B cell (primary cell): Measurements from ENCODE around the gene AGRN.

Source experiments
- EZH2 ChIP-seq: IDR thresholded peaks from 2 replicates; pipeline ENCODE4 v1.6.1; 2012; ENCODE audit warnings: borderline replicate concordance, low read depth, mild to moderate bottlenecking, moderate library complexity, low read length; ENCODE audit not compliant: insufficient read depth, poor library complexity, severe bottlenecking
- TF ChIP-seq, protein P1 (sequence below): fragments of 200-600 bp; IDR thresholded peaks from one replicate; pipeline ENCODE4 v1.8.0; 2022; ENCODE audit warnings: antibody characterized with exemption, mild to moderate bottlenecking

GRCh38 chr1:1068517-1069055 is 48.7 kb downstream of the AGRN start:
- TF ChIP-seq EZH2: no peak
- TF ChIP-seq, protein P1, sequence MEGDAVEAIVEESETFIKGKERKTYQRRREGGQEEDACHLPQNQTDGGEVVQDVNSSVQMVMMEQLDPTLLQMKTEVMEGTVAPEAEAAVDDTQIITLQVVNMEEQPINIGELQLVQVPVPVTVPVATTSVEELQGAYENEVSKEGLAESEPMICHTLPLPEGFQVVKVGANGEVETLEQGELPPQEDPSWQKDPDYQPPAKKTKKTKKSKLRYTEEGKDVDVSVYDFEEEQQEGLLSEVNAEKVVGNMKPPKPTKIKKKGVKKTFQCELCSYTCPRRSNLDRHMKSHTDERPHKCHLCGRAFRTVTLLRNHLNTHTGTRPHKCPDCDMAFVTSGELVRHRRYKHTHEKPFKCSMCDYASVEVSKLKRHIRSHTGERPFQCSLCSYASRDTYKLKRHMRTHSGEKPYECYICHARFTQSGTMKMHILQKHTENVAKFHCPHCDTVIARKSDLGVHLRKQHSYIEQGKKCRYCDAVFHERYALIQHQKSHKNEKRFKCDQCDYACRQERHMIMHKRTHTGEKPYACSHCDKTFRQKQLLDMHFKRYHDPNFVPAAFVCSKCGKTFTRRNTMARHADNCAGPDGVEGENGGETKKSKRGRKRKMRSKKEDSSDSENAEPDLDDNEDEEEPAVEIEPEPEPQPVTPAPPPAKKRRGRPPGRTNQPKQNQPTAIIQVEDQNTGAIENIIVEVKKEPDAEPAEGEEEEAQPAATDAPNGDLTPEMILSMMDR: no peak
